HG03097 (cell line): ENCODE measurements around the gene ZNF75A.

Experiments
- ATAC-seq: cut with Tn5 transposase; IDR thresholded peaks from one replicate; pipeline ENCODE4 v1.9.1; 2021; ENCODE audit not compliant: unreplicated experiment, low FRiP score

Gene ZNF75A

DNA sequence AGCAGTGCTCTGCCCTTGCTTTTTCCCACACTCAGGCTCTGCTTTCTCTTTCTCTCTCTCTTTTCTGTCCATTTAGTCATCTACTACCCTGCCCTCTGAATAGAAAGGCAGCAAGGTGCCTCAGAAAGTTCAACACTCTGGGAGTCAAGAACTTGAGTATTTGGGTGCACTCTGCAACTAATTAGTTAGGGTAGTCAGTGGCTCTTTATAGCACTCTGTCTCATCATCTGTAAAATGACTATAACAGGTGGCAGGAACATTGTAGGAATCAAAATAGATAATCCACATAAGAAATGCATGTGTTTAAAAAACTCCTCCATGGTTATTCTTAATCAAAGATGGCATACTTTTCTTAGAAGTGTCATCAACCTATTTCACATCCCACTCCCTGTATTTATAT lies 57.6 kb downstream of the ZNF75A start:
- ATAC-seq = no peak

DNA sequence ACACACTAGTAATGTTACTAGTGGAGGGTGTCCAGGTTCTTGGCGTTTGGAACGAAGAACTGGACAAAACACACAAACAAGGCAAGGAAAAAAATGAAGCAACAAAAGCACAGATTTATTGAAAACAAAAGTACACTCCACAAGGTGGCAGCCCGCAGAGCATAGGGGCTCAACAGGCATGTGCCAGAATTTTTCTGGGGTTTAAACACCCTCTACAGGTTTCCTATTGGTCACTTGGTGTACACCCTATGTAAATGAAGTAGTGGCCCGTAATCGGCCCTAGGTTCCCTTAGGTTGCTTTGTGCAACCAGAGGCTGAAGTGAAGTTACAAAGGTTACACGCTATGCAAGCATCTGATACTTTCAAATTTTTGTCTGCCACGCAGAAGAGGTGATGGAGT lies 58.5 kb downstream of the ZNF75A start:
- no peak for ATAC-seq

DNA sequence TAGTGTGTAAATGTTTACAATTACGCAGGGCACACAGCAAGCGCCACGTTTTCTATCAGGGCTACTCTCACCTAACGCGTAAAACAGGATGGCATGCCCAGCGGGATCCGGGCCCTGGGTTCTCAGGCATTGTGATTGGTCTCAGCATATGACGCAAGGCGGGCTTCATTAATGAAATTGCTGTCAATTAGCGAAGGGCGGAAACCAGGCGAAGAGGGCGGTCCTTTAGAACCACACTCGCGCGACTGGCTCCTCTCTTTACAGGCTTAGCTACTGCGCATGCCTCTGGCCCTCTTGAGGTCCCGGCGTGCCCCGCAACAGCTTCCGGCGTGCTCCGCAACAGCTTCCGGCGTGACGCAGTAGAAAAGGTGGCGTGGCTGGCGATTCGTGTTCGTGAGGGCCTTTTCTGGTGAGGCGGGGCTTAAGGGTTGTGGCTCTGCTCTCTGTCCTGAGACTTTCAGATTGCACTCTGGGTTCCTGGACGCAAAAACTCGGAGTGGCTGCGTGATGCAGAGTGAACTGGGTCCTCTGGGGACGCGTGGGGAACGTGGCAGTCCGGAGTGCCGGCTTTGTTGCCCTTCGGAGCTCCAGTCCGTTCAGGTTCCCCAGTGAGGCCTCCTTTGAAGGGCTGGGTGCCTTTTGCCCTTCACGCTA lies 59.6 kb downstream of the ZNF75A start:
- peak; percentile 74 for ATAC-seq
